Trophoblast cell (in vitro differentiated cells and primary cell): Measurements from ENCODE around the gene ENO3.
A peak's percentile ranks its signal among the peaks of the same experiment; 100 is the strongest.
"Not testable (repeated sequence)": the region's sequence is repeated elsewhere in the genome, so short reads cannot be mapped to it uniquely, and the experiment has no call there.

Experiments
- DNase-seq, 2 donors: peaks; one replicate each; pipeline ENCODE4 v3.0.0-alpha.2; 2016
- H2AFZ ChIP-seq: 2 replicates; pipeline ENCODE4 v1.6.1; 2013; ENCODE audit warnings: low read length, moderate library complexity, mild to moderate bottlenecking; ENCODE audit not compliant: insufficient read depth, poor library complexity
- H2AK5ac ChIP-seq: 2 replicates; pipeline ENCODE4 v1.6.1; 2013; ENCODE audit warnings: mild to moderate bottlenecking, low read length
- H2BK120ac ChIP-seq: 2 replicates; pipeline ENCODE4 v1.6.1; 2013; ENCODE audit warnings: low read length, mild to moderate bottlenecking, moderate library complexity; ENCODE audit not compliant: insufficient read depth, poor library complexity
- H2BK12ac ChIP-seq: 2 replicates; pipeline ENCODE4 v1.6.1; 2013; ENCODE audit warnings: mild to moderate bottlenecking, low read length, moderate library complexity
- H2BK5ac ChIP-seq: 2 replicates; pipeline ENCODE4 v1.6.1; 2013; ENCODE audit warnings: low read length, low read depth, moderate library complexity, mild to moderate bottlenecking; ENCODE audit not compliant: poor library complexity
- H3K14ac ChIP-seq: 2 replicates; pipeline ENCODE4 v1.6.1; 2013; ENCODE audit warnings: mild to moderate bottlenecking, low read length
- H3K18ac ChIP-seq: 2 replicates; pipeline ENCODE4 v1.6.1; 2013; ENCODE audit warnings: mild to moderate bottlenecking, low read length
- H3K23ac ChIP-seq: 2 replicates; pipeline ENCODE4 v1.6.1; 2013; ENCODE audit warnings: low read length
- H3K27ac ChIP-seq: 2 replicates; pipeline ENCODE4 v1.5.1; 2013; ENCODE audit warnings: low read depth, mild to moderate bottlenecking, inconsistent platforms, low read length, moderate library complexity
- H3K27me3 ChIP-seq: 2 replicates; pipeline ENCODE4 v1.6.1; 2013; ENCODE audit warnings: inconsistent platforms, mild to moderate bottlenecking, low read length, moderate library complexity; ENCODE audit not compliant: insufficient read depth
- H3K36me3 ChIP-seq, 2 experiments: 1 replicate in 1 of 2; 2 replicates in 1 of 2; pipeline ENCODE4 v1.6.1; 2013; ENCODE audit warnings: low read length in 2 of 2, mild to moderate bottlenecking in 2 of 2, moderate library complexity in 1 of 2; ENCODE audit not compliant: insufficient read depth in 2 of 2, control insufficient read depth in 1 of 2
- H3K4ac ChIP-seq: 2 replicates; pipeline ENCODE4 v1.6.1; 2013; ENCODE audit warnings: low read depth, mild to moderate bottlenecking, low read length, moderate library complexity
- H3K4me1 ChIP-seq, 2 experiments: 1 replicate in 1 of 2; 2 replicates in 1 of 2; pipeline ENCODE4 v1.6.1; 2013; ENCODE audit warnings: low read length in 2 of 2, mild to moderate bottlenecking in 2 of 2, moderate library complexity in 1 of 2; ENCODE audit not compliant: insufficient read depth in 2 of 2, control insufficient read depth in 1 of 2
- H3K4me2 ChIP-seq: 2 replicates; pipeline ENCODE4 v1.6.1; 2013; ENCODE audit warnings: inconsistent platforms, mild to moderate bottlenecking, low read length, moderate library complexity
- H3K4me3 ChIP-seq: 2 replicates; pipeline ENCODE4 v1.5.1; 2013; ENCODE audit warnings: mild to moderate bottlenecking, low read depth, low read length, inconsistent platforms
- H3K79me1 ChIP-seq: one replicate; pipeline ENCODE4 v1.6.1; 2013; ENCODE audit warnings: low read length
- H3K79me2 ChIP-seq: 2 replicates; pipeline ENCODE4 v1.6.1; 2013; ENCODE audit warnings: low read length, mild to moderate bottlenecking; ENCODE audit not compliant: control insufficient read depth, insufficient read depth, poor library complexity
- H3K9ac ChIP-seq: 2 replicates; pipeline ENCODE4 v1.6.1; 2013; ENCODE audit warnings: mild to moderate bottlenecking, low read length
- H3K9me3 ChIP-seq: 2 replicates; pipeline ENCODE4 v1.6.1; 2013; ENCODE audit warnings: low read depth, mild to moderate bottlenecking, control low read depth, inconsistent platforms, low read length; ENCODE audit not compliant: insufficient read depth
- H4K12ac ChIP-seq: 2 replicates; pipeline ENCODE4 v1.6.1; 2013; ENCODE audit warnings: low read depth, mild to moderate bottlenecking, low read length, moderate library complexity
- H4K8ac ChIP-seq: 2 replicates; pipeline ENCODE4 v1.6.1; 2013; ENCODE audit warnings: low read depth, mild to moderate bottlenecking, low read length, moderate library complexity
- H4K91ac ChIP-seq: one replicate; pipeline ENCODE4 v1.6.1; 2013; ENCODE audit warnings: low read depth, mild to moderate bottlenecking, low read length, moderate library complexity
- WGBS: extraction: QIAGEN DNeasy Blood & Tissue Kit; methylation state at CpG from one replicate; pipeline ENCODE4 v1.1.7; 2013; ENCODE audit warnings: missing lambda C conversion rate; ENCODE audit not compliant: insufficient read length, insufficient coverage; ENCODE audit errors: extremely low coverage; 5-methylcytosine and 5-hydroxymethylcytosine counted together

The ENO3 gene

GRCh38 chr17:4914551-4914950, 36.4 kb upstream of the ENO3 start:
- not testable (repeated sequence) for H3K4ac ChIP-seq, H3K4me2 ChIP-seq, H2BK5ac ChIP-seq, H3K9ac ChIP-seq, H3K79me2 ChIP-seq, H3K23ac ChIP-seq, H3K14ac ChIP-seq, H3K9me3 ChIP-seq, H3K18ac ChIP-seq, H2BK120ac ChIP-seq, H3K36me3 ChIP-seq, H3K27ac ChIP-seq, H2AFZ ChIP-seq, H4K91ac ChIP-seq, H3K4me3 ChIP-seq, H4K8ac ChIP-seq, DNase-seq, H3K4me1 ChIP-seq, H2BK12ac ChIP-seq, H2AK5ac ChIP-seq, H4K12ac ChIP-seq, H3K27me3 ChIP-seq, H3K79me1 ChIP-seq
- no CpG with 5 or more reads among the region's 4 CpGs for WGBS

DNA sequence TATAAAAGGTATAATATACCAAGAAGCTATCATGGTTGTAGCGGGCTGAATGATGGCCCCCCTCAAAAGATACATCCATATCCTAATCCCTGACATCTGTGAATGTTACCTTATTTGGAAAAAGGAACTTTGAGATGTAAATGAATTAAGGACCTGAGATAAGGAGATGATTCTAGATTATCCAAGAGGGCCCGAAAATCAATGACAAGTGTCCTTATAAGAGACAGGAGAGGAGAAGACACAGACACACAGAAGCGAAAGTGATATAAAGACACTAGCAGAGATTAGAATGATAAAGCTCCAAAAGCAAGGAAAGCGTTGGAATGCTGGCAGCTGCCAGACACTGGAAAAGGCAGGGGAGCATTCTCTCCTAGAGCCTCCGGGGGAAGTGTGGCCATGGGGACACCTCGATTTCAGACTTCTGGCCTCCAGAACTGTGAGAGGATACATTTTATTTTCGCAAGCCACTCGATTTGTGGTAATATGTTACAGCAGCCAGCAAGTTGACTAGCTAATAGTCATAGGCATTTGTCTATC, 31.3 kb upstream of the ENO3 start:
- H2AK5ac ChIP-seq: no peak overlapping the region

GRCh38 chr17:4920351-4921048, 30.4 kb upstream of the ENO3 start:
- no peaks in the 10 kb centered on the region for H3K9me3 ChIP-seq
- peak overlapping the region; percentile 9 for H4K91ac ChIP-seq
- no peak overlapping the region for H3K14ac ChIP-seq
- H3K27me3 ChIP-seq: no peaks in the 10 kb centered on the region
- H4K12ac ChIP-seq: no peak overlapping the region
- H3K9ac ChIP-seq: no peak overlapping the region
- H3K4me2 ChIP-seq: no peak overlapping the region
- no peaks in the 10 kb centered on the region for H3K79me2 ChIP-seq
- H2BK120ac ChIP-seq: peak overlapping the region; percentile 12
- peak overlapping the region; percentile 22 for H3K27ac ChIP-seq
- no peak overlapping the region for H3K23ac ChIP-seq
- peak overlapping the region; percentile 48 for H4K8ac ChIP-seq
- H2AFZ ChIP-seq: no peak overlapping the region
- H3K36me3 ChIP-seq: peaks cover 0 to under 1% of the 10 kb centered on the region in 2 experiments
- H3K4me3 ChIP-seq: no peak overlapping the region
- no peak overlapping the region for H3K4ac ChIP-seq
- WGBS: no CpG with 5 or more reads among the region's 10 CpGs
- peak overlapping the region; percentile 6 for H2BK12ac ChIP-seq
- H3K79me1 ChIP-seq: peaks cover 3% of the 10 kb centered on the region
- no peak overlapping the region for H2BK5ac ChIP-seq
- no peak overlapping the region for H3K18ac ChIP-seq
- peak; percentile 87 to 92 for DNase-seq
- H3K4me1 ChIP-seq: peaks cover 6 to 10% of the 10 kb centered on the region in 2 experiments
- no peak overlapping the region for H2AK5ac ChIP-seq

More for the DNA sequence above, 31.3 kb upstream of the ENO3 start:
- H3K27ac ChIP-seq: peak overlapping the region; percentile 56
- no peak overlapping the region for H3K4ac ChIP-seq
- no peak overlapping the region for H3K18ac ChIP-seq
- H2BK12ac ChIP-seq: no peak overlapping the region
- WGBS: no CpG with 5 or more reads among the region's 8 CpGs
- H2BK120ac ChIP-seq: peak overlapping the region; percentile 51
- peak overlapping the region; percentile 18 for H4K12ac ChIP-seq
- H3K4me1 ChIP-seq: peaks cover 6 to 10% of the 10 kb centered on the region in 2 experiments
- no peak overlapping the region for H2AFZ ChIP-seq
- no peaks in the 10 kb centered on the region for H3K36me3 ChIP-seq
- H2BK5ac ChIP-seq: peak overlapping the region; percentile 21
- H3K9ac ChIP-seq: no peak overlapping the region
- no peak overlapping the region for H3K23ac ChIP-seq
- H3K9me3 ChIP-seq: no peaks in the 10 kb centered on the region
- no peak overlapping the region for H3K4me3 ChIP-seq
- peaks cover 3% of the 10 kb centered on the region for H3K79me1 ChIP-seq
- peak in 1 of 2 donors; percentile 52 for DNase-seq
- no peak overlapping the region for H4K8ac ChIP-seq
- H3K14ac ChIP-seq: no peak overlapping the region
- no peaks in the 10 kb centered on the region for H3K27me3 ChIP-seq
- H3K79me2 ChIP-seq: no peaks in the 10 kb centered on the region
- H3K4me2 ChIP-seq: no peak overlapping the region
- H4K91ac ChIP-seq: no peak overlapping the region

DNA sequence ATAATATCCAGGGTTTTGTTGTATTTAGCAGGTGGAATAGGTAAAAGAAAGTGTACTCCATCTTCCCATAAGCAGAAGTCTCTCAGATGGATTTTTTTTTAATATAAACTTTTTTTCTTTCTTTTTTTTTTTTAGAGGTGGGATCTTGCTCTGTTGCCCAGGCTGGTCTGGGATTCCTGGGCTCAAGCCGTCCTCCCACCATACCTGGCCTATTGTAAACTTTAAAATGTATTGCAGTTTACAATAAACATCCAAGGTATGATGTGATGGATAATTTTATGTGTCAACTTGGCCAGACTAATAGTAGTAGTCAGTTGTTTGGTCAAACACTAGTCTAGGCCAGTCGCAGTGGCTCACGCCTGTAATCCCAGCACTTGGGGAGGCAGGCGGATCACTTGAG, 29.6 kb upstream of the ENO3 start:
- Histone ChIP-seq H3K27ac (no peak overlapping the region), H3K18ac (no peak overlapping the region), H2AFZ (no peak overlapping the region), H3K36me3 (peaks cover 0 to 1% of the 10 kb centered on the region in 2 experiments), H2BK120ac (no peak overlapping the region), H3K14ac (no peak overlapping the region), H3K9ac (no peak overlapping the region), H3K4me1 (peaks cover 6 to 10% of the 10 kb centered on the region in 2 experiments), H4K91ac (no peak overlapping the region), H3K4me3 (no peak overlapping the region), H2BK12ac (no peak overlapping the region), H2AK5ac (no peak overlapping the region), H2BK5ac (no peak overlapping the region), H3K79me2 (no peaks in the 10 kb centered on the region), H3K4me2 (no peak overlapping the region), H3K9me3 (no peaks in the 10 kb centered on the region), H3K79me1 (peaks cover 3% of the 10 kb centered on the region), H4K8ac (no peak overlapping the region), H3K4ac (no peak overlapping the region), H4K12ac (no peak overlapping the region), H3K23ac (no peak overlapping the region), H3K27me3 (no peaks in the 10 kb centered on the region)
- WGBS: no CpG with 5 or more reads among the region's 4 CpGs
- DNase-seq: no peak
